A549 treated with CORT108297 at 1 μM for 4 hours (cell line): ENCODE results near the gene ARF3. TPM values are rescaled to one million over a fixed set of nuclear protein-coding genes. Genes with fewer than 3 reads are reported as not detected.

Experiments
- total RNA-seq: library from RNA; stranded (reverse); fragments of 200-300 nt; extraction: Qiagen RNA extraction; gene quantifications from 5 replicates; pipeline ENCODE4 v1.2.3, GENCODE V29; 2022

The ARF3 gene
- 114 to 156 TPM (median 153 TPM) in 5 replicates for total RNA-seq

GRCh38 chr12:48957141-48958048, at the start of gene ARF3:
Gene ARF3 (minus strand): TSS chr12:48957487. CDS start chr12:48941095, 16,392 bp downstream.

GRCh38 chr12:48999371-49000131, 42.3 kb upstream of the ARF3 start, which contains the start of gene DDN:
Gene DDN (minus strand): TSS chr12:48999375. CDS start chr12:48999287, 88 bp downstream.

GRCh38 chr12:48978291-48978740, 21.0 kb upstream of the ARF3 start, which contains the start of gene WNT1:
Gene WNT1 (plus strand): TSS chr12:48978322. CDS start chr12:48978651, 329 bp downstream.

GRCh38 chr12:48925304-48926011, 31.8 kb downstream of the ARF3 start, which contains the start of gene FKBP11:
Gene FKBP11 (minus strand): TSS chr12:48925492. CDS start chr12:48925428, 64 bp downstream.

Other genes starting within 250 kb of the ARF3 start
- gene CCNT1, start 240.8 kb downstream of the ARF3 start, total RNA-seq: 12.1 to 14.7 TPM (median 13.4 TPM) in 5 replicates
- gene ADCY6, start 168.4 kb downstream of the ARF3 start, total RNA-seq: 11.9 to 16.6 TPM (median 16.2 TPM) in 5 replicates
- gene CACNB3, start 139.0 kb downstream of the ARF3 start, total RNA-seq: 30.2 to 46.8 TPM (median 39.7 TPM) in 5 replicates
- 77.0 to 87.8 TPM (median 85.9 TPM) in 5 replicates for gene DDX23, start 105.3 kb downstream of the ARF3 start, total RNA-seq
- gene RND1, start 91.6 kb downstream of the ARF3 start, total RNA-seq: 12.0 to 17.8 TPM (median 14.2 TPM) in 5 replicates
- gene FKBP11, start 32.0 kb downstream of the ARF3 start, total RNA-seq: 44.0 to 57.4 TPM (median 56.1 TPM) in 5 replicates
- 1.5 to 2.7 TPM (median 2.5 TPM) in 5 replicates for gene WNT10B, start 14.2 kb upstream of the ARF3 start, total RNA-seq
- gene WNT1, start 20.8 kb upstream of the ARF3 start, total RNA-seq: 0.17 TPM in 1 of 5 replicates, not detected in the others
- 0.57 to 0.82 TPM (median 0.67 TPM) in 5 replicates for gene DDN, start 41.9 kb upstream of the ARF3 start, total RNA-seq
- gene PRKAG1, start 61.3 kb upstream of the ARF3 start, total RNA-seq: 39.5 to 47.6 TPM (median 41.3 TPM) in 5 replicates
- 34.1 to 40.1 TPM (median 36.7 TPM) in 5 replicates for gene KMT2D, start 103.3 kb upstream of the ARF3 start, total RNA-seq
- 4.3 to 6.2 TPM (median 5.4 TPM) in 5 replicates for gene RHEBL1, start 112.5 kb upstream of the ARF3 start, total RNA-seq
- gene DHH, start 137.3 kb upstream of the ARF3 start, total RNA-seq: 0.06 TPM in 2 of 5 replicates, not detected in the others
- 12.5 to 20.7 TPM (median 16.2 TPM) in 5 replicates for gene LMBR1L, start 153.4 kb upstream of the ARF3 start, total RNA-seq
- 2,254 to 2,528 TPM (median 2,445 TPM) in 5 replicates for gene TUBA1B, start 173.9 kb upstream of the ARF3 start, total RNA-seq
- gene TUBA1A, start 231.6 kb upstream of the ARF3 start, total RNA-seq: 172 to 224 TPM (median 204 TPM) in 5 replicates